ENCODE results near the gene PCDH8.

GRCh38 chr13:52845334-52845761 lies 3.1 kb downstream of the PCDH8 start:
- no peak for TF ChIP-seq POLR2A (IDR thresholded peaks at IDR 0.05)
- TF ChIP-seq CTCF (IDR thresholded peaks at IDR 0.05) = no peak

Measured in lower leg skin (tissue), 3 donors.